Kidney epithelial cell (primary cell): ENCODE measurements around the gene UQCRC1. TPM values are rescaled to one million over a fixed set of nuclear protein-coding genes. Genes with fewer than 3 reads are reported as not detected.

ENCODE experiments used
- DNase-seq: peaks from one replicate; pipeline ENCODE4 v3.0.0-alpha.2; 2010; ENCODE audit warnings: low read depth
- H3K27me3 ChIP-seq: 2 replicates; pipeline ENCODE4 v1.6.0; 2011; ENCODE audit warnings: low read length; ENCODE audit not compliant: control insufficient read depth, insufficient read depth
- H3K36me3 ChIP-seq: 2 replicates; pipeline ENCODE4 v1.5.1; 2011; ENCODE audit warnings: low read length; ENCODE audit not compliant: control insufficient read depth, insufficient read depth
- H3K4me3 ChIP-seq: 2 replicates; pipeline ENCODE4 v1.5.1; 2011; ENCODE audit warnings: low read depth, mild to moderate bottlenecking, control low read depth, low read length
- CTCF ChIP-seq: IDR thresholded peaks from 2 replicates; pipeline ENCODE4 v1.5.1; 2011; ENCODE audit warnings: mild to moderate bottlenecking, moderate library complexity, low read length, control low read depth, inconsistent platforms; ENCODE audit not compliant: insufficient read depth, poor library complexity, severe bottlenecking
- total RNA-seq: library from RNA; depleted of rRNA; stranded (reverse); fragments of >200 nt; gene quantifications from 2 replicates; pipeline ENCODE4 v1.2.3, GENCODE V29; 2015

Gene UQCRC1
- total RNA-seq, 1 donor from 2014 or later, result 435 TPM

- no peak for TF ChIP-seq CTCF
- Histone ChIP-seq H3K4me3 (no peak overlapping the region), H3K36me3 (no peaks in the 10 kb centered on the region), H3K27me3 (no peaks in the 10 kb centered on the region)
- DNase-seq, result peak; percentile 7
These were observed 43.7 kb upstream of the UQCRC1 start for GRCh38 chr3:48652923-48653715.

GRCh38 chr3:48651771-48652170, 42.3 kb upstream of the UQCRC1 start:
- no peak for TF ChIP-seq CTCF

GRCh38 chr3:48650723-48651122, 41.3 kb upstream of the UQCRC1 start:
- no peak for TF ChIP-seq CTCF
- Histone ChIP-seq H3K36me3 (no peaks in the 10 kb centered on the region), H3K4me3 (no peak overlapping the region), H3K27me3 (no peaks in the 10 kb centered on the region)
- no peak for DNase-seq

More at GRCh38 chr3:48651771-48652170, 42.3 kb upstream of the UQCRC1 start:
- Histone ChIP-seq H3K27me3 (no peaks in the 10 kb centered on the region), H3K4me3 (no peak overlapping the region), H3K36me3 (no peaks in the 10 kb centered on the region)
- DNase-seq, result no peak

- H3K4me3 ChIP-seq, result no peak overlapping the region
- TF ChIP-seq CTCF, result no peak
These were observed 38.9 kb upstream of the UQCRC1 start for GRCh38 chr3:48648188-48648850.

GRCh38 chr3:48647714-48648113, 38.3 kb upstream of the UQCRC1 start:
- Histone ChIP-seq H3K27me3 (no peaks in the 10 kb centered on the region), H3K4me3 (no peak overlapping the region), H3K36me3 (no peaks in the 10 kb centered on the region)
- no peak for TF ChIP-seq CTCF
- no peak for DNase-seq

More at GRCh38 chr3:48648188-48648850, 38.9 kb upstream of the UQCRC1 start:
- no peaks in the 10 kb centered on the region for H3K27me3 ChIP-seq
- DNase-seq, result no peak
- no peaks in the 10 kb centered on the region for H3K36me3 ChIP-seq
